ENCODE measurements around the gene TSPAN7.

The TSPAN7 gene

DNA sequence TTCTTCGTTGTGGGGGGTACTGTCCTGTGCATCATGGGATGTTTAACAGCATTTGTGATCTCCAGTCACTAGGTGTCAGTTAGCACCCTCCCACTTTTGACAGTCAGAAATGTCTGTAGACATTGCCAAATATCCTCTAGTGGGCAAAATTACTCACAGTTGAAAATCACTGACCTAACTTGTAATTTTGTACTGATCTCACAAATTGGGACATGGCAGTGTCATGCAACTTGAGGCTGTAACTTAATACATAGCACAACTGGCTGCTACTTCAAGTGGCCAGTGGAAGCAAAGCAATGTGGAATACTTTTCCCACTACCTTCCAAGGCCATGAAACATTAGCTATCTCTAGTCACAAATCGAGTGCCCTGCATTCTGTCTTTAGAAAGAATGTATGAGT is 23.2 kb upstream of the TSPAN7 start:
- no peaks in the 10 kb centered on the region for H3K4me1 ChIP-seq (ENCODE audit: insufficient read depth, insufficient read length)
- no peak overlapping the region for H3K9ac ChIP-seq (ENCODE audit: insufficient read length, low read depth)
- H3K9me3 ChIP-seq (ENCODE audit: insufficient read depth, low read length), result no peaks in the 10 kb centered on the region
- TF ChIP-seq SUZ12 (IDR thresholded peaks at IDR 0.05; ENCODE audit: extremely low read depth, insufficient read depth, insufficient read length), result no peak
- no peak for TF ChIP-seq YY1 (IDR thresholded peaks at IDR 0.05; ENCODE audit: insufficient read depth, insufficient read length)
- TF ChIP-seq ZNF274 (IDR thresholded peaks at IDR 0.05; ENCODE audit: low read depth, low read length), result no peak
- no peaks in the 10 kb centered on the region for H3K27me3 ChIP-seq (ENCODE audit: insufficient read depth, insufficient read length)
- no peak overlapping the region for H3K4me3 ChIP-seq (ENCODE audit: insufficient read length, low read depth)
- no peaks in the 10 kb centered on the region for H3K36me3 ChIP-seq (ENCODE audit: insufficient read depth, insufficient read length, low read length)
- no peak for DNase-seq (ENCODE audit: low read depth, low spot score)

DNA sequence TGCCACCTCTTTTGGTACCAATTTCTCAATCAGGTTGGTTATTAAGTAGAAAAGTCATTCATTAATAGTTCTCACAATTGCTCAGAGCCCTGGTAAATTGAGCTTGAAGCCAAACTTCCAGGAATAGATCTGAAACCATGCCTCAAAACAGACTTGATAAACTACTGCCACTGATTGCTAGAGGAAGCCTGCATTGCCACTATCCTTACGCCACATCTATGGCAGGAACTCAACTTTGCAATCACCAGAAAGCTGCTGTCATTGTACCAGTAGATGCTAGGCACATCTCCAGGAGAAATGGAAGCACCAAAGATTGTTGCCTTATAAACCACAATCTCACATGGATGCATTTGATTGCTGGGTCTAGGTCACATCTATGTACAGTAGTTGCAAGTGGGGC is 21.6 kb upstream of the TSPAN7 start:
- TF ChIP-seq SUZ12 (IDR thresholded peaks at IDR 0.05; ENCODE audit: extremely low read depth, insufficient read depth, insufficient read length) (no peak), YY1 (IDR thresholded peaks at IDR 0.05; ENCODE audit: insufficient read depth, insufficient read length) (no peak), ZNF274 (IDR thresholded peaks at IDR 0.05; ENCODE audit: low read depth, low read length) (no peak)
- Histone ChIP-seq H3K36me3 (ENCODE audit: insufficient read depth, insufficient read length, low read length) (no peaks in the 10 kb centered on the region), H3K4me1 (ENCODE audit: insufficient read depth, insufficient read length) (no peaks in the 10 kb centered on the region), H3K27me3 (ENCODE audit: insufficient read depth, insufficient read length) (no peaks in the 10 kb centered on the region), H3K4me3 (ENCODE audit: insufficient read length, low read depth) (no peak overlapping the region), H3K9me3 (ENCODE audit: insufficient read depth, low read length) (no peaks in the 10 kb centered on the region), H3K9ac (ENCODE audit: insufficient read length, low read depth) (no peak overlapping the region)
- DNase-seq (ENCODE audit: low read depth, low spot score), result no peak

DNA sequence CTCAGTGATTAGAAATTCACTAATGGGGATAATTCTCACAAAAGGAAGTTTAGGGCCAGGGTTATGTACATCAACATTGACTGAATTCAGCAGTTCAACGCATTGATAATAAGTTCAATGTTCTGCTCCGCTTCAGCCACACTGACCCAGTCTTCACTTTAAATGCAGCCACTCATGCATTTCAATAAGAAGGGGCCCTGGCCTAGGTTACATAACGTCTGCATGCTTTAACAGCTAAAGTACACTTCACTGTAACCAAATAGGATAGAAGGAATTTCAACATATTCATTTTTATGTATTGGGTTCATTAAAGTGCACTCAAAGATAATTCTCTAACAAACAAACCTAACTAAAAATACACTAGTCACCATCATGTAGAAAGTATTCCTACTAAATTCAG is 12.8 kb upstream of the TSPAN7 start:
- Histone ChIP-seq H3K36me3 (ENCODE audit: insufficient read depth, insufficient read length, low read length) (no peaks in the 10 kb centered on the region), H3K27me3 (ENCODE audit: insufficient read depth, insufficient read length) (no peaks in the 10 kb centered on the region), H3K4me3 (ENCODE audit: insufficient read length, low read depth) (no peak overlapping the region), H3K4me1 (ENCODE audit: insufficient read depth, insufficient read length) (no peaks in the 10 kb centered on the region), H3K9ac (ENCODE audit: insufficient read length, low read depth) (no peak overlapping the region), H3K9me3 (ENCODE audit: insufficient read depth, low read length) (no peaks in the 10 kb centered on the region)
- TF ChIP-seq YY1 (IDR thresholded peaks at IDR 0.05; ENCODE audit: insufficient read depth, insufficient read length) (no peak), SUZ12 (IDR thresholded peaks at IDR 0.05; ENCODE audit: extremely low read depth, insufficient read depth, insufficient read length) (no peak), ZNF274 (IDR thresholded peaks at IDR 0.05; ENCODE audit: low read depth, low read length) (no peak)
- DNase-seq (ENCODE audit: low read depth, low spot score), result no peak

DNA sequence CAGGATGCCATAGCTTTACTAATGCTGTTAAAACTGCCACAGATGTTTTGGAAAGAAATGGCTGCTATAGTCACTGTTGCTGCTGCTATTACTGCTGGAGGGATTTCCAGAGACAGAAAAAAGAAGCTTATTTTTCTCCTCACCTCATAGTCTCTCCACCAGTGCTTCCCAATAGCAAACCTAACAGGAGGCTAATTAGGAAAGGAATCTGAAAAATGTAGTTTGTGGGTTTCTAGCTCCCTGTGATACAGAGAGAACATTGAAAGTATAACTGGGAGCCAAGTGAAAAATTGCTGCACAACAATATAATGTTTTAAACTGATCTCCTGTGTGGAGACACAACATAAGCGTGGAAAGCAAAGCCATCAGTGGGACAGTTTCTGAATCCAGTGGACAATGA is 8.6 kb upstream of the TSPAN7 start:
- DNase-seq (ENCODE audit: low read depth, low spot score), result no peak
- H3K36me3 ChIP-seq (ENCODE audit: insufficient read depth, insufficient read length, low read length), result no peaks in the 10 kb centered on the region
- H3K4me1 ChIP-seq (ENCODE audit: insufficient read depth, insufficient read length), result no peaks in the 10 kb centered on the region
- TF ChIP-seq ZNF274 (IDR thresholded peaks at IDR 0.05; ENCODE audit: low read depth, low read length), result no peak
- TF ChIP-seq SUZ12 (IDR thresholded peaks at IDR 0.05; ENCODE audit: extremely low read depth, insufficient read depth, insufficient read length), result no peak
- TF ChIP-seq YY1 (IDR thresholded peaks at IDR 0.05; ENCODE audit: insufficient read depth, insufficient read length), result no peak
- no peak overlapping the region for H3K4me3 ChIP-seq (ENCODE audit: insufficient read length, low read depth)
- H3K27me3 ChIP-seq (ENCODE audit: insufficient read depth, insufficient read length), result no peaks in the 10 kb centered on the region
- H3K9ac ChIP-seq (ENCODE audit: insufficient read length, low read depth), result no peak overlapping the region
- H3K9me3 ChIP-seq (ENCODE audit: insufficient read depth, low read length), result no peaks in the 10 kb centered on the region

DNA sequence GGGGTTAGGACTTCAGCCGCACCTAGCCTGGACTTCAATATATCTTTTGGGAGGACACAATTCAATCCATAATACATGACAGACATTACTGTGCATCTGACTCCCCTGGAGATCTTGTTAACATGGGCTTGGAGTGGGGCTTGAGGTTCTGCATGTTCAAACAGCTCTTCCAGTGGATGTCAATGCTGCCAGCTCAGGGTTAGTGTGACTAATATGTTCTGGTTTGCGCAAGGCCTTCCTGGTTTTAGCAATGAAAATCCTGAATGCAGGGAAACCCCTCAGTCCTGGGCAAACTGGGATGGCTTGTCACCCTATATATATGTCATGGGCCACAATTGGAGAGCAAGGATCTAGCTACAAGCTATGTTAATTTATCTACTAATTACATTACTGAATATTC is 2.7 kb upstream of the TSPAN7 start:
- Histone ChIP-seq H3K4me3 (ENCODE audit: insufficient read length, low read depth) (no peak overlapping the region), H3K36me3 (ENCODE audit: insufficient read depth, insufficient read length, low read length) (no peaks in the 10 kb centered on the region), H3K4me1 (ENCODE audit: insufficient read depth, insufficient read length) (no peaks in the 10 kb centered on the region), H3K27me3 (ENCODE audit: insufficient read depth, insufficient read length) (no peaks in the 10 kb centered on the region), H3K9ac (ENCODE audit: insufficient read length, low read depth) (no peak overlapping the region), H3K9me3 (ENCODE audit: insufficient read depth, low read length) (no peaks in the 10 kb centered on the region)
- DNase-seq (ENCODE audit: low read depth, low spot score), result no peak
- no peak for TF ChIP-seq YY1 (IDR thresholded peaks at IDR 0.05; ENCODE audit: insufficient read depth, insufficient read length)
- TF ChIP-seq ZNF274 (IDR thresholded peaks at IDR 0.05; ENCODE audit: low read depth, low read length), result no peak
- TF ChIP-seq SUZ12 (IDR thresholded peaks at IDR 0.05; ENCODE audit: extremely low read depth, insufficient read depth, insufficient read length), result no peak

DNA sequence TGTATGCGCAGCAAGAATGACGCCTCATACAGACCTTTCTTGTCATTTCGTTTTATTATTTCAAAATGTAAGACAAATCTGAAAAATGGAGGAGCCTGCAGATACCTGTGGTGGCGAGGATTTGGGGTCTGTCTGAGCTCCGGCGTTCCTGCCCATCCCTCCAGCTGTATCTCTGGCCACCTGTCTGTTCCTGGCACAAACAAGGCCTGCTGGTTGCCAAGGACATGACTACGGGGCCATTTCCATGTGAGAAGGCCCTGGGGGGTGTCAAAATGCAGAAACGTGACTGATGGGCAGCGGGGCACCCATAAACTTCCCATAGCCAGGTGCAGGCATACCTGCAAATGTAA is 591 bp upstream of the TSPAN7 start:
- Histone ChIP-seq H3K4me1 (ENCODE audit: insufficient read depth, insufficient read length) (no peaks in the 10 kb centered on the region), H3K9ac (ENCODE audit: insufficient read length, low read depth) (peak overlapping the region; percentile 79), H3K4me3 (ENCODE audit: insufficient read length, low read depth) (peak overlapping the region; percentile 54), H3K36me3 (ENCODE audit: insufficient read depth, insufficient read length, low read length) (no peaks in the 10 kb centered on the region), H3K9me3 (ENCODE audit: insufficient read depth, low read length) (no peaks in the 10 kb centered on the region), H3K27me3 (ENCODE audit: insufficient read depth, insufficient read length) (no peaks in the 10 kb centered on the region)
- TF ChIP-seq YY1 (IDR thresholded peaks at IDR 0.05; ENCODE audit: insufficient read depth, insufficient read length) (no peak), SUZ12 (IDR thresholded peaks at IDR 0.05; ENCODE audit: extremely low read depth, insufficient read depth, insufficient read length) (no peak), ZNF274 (IDR thresholded peaks at IDR 0.05; ENCODE audit: low read depth, low read length) (no peak)
- DNase-seq (ENCODE audit: low read depth, low spot score), result no peak

DNA sequence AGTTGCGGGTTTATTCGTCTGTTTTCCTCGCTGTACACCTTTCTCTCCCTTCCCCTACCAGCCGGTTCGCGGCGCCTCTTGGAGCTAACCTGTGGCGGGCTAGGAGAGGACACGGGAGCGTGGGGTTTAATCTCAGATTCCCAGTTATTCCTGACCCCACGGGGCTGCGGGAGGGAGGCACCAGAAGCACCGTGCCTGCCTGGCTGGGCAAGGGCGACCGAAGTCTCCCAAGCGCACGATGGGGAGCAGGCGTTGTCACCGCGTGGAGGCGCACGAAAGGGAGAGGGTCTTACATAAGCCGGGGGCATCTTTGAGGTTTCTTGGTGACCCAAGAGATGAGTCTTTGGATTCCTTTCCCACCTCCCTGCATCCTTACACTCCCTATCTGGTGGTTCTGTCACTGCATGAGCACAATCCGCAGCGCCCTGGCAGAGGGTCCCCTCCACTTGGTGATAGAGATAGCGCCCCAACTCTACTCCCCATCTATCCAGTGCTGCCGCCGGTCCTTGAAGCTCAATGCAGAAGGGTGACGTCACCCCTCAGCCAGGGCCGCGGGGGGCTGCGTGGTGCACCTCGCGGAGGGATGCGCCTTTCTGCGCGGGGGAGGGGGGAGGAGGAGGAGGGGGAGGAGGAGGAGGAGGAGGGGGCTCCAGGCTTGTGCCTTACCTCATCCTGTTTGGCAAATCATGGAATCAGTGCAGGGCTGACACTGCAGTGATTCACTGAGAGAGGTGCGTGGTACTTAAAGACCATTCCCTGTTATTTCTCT is 793 bp downstream of the TSPAN7 start:
- Histone ChIP-seq H3K4me1 (ENCODE audit: insufficient read depth, insufficient read length) (no peaks in the 10 kb centered on the region), H3K9me3 (ENCODE audit: insufficient read depth, low read length) (no peaks in the 10 kb centered on the region), H3K4me3 (ENCODE audit: insufficient read length, low read depth) (peak overlapping the region; percentile 70), H3K36me3 (ENCODE audit: insufficient read depth, insufficient read length, low read length) (no peaks in the 10 kb centered on the region), H3K9ac (ENCODE audit: insufficient read length, low read depth) (peak overlapping the region; percentile 74), H3K27me3 (ENCODE audit: insufficient read depth, insufficient read length) (no peaks in the 10 kb centered on the region)
- no peak for DNase-seq (ENCODE audit: low read depth, low spot score)
- TF ChIP-seq YY1 (IDR thresholded peaks at IDR 0.05; ENCODE audit: insufficient read depth, insufficient read length) (no peak), ZNF274 (IDR thresholded peaks at IDR 0.05; ENCODE audit: low read depth, low read length) (no peak), SUZ12 (IDR thresholded peaks at IDR 0.05; ENCODE audit: extremely low read depth, insufficient read depth, insufficient read length) (no peak)
